PC-9 (cell line): ENCODE data around the gene DOCK4. TPM values are rescaled to one million over a fixed set of nuclear protein-coding genes. Genes with fewer than 3 reads are reported as not detected.

Source experiments
- BruUV-seq: library from RNA; stranded (reverse); fragments of 400-500 nt; replicated peaks from 2 replicates; lab custom pipeline; 2021; lab: Mats Ljungman, UMichigan
- CTCF ChIA-PET: fragments of 300-600 bp; sonication (Branson Sonifier 250); formaldehyde crosslinking; loops from one replicate; lab custom pipeline; 2022; ENCODE audit warnings: antibody characterized with exemption; lab: Charles Lee
- POLR2A ChIA-PET: fragments of 300-600 bp; sonication (Branson Sonifier 250); formaldehyde crosslinking; loops from one replicate; lab custom pipeline; 2022; ENCODE audit warnings: antibody characterized with exemption; ENCODE audit not compliant: unreplicated experiment; lab: Charles Lee
- DNase-seq, 2 experiments: peaks; one replicate each; pipeline versions ENCODE4 v3.0.0 to v3.0.0-alpha.2; 2015 to 2022; ENCODE audit warnings: mixed read lengths in 1 of 2
- H2AFZ ChIP-seq: fragments of 200-600 bp; sonication (generic); 2 replicates; pipeline ENCODE4 v1.8.1; 2017; ENCODE audit warnings: antibody characterized with exemption
- H3F3A ChIP-seq: fragments of 200-600 bp; sonication (generic); 2 replicates; pipeline ENCODE4 v1.8.1; 2017; ENCODE audit warnings: antibody characterized with exemption, mild to moderate bottlenecking, low read depth; ENCODE audit not compliant: insufficient read depth
- H3K27ac ChIP-seq: fragments of 200-600 bp; sonication (generic); 2 replicates; pipeline ENCODE4 v1.6.1; 2016; ENCODE audit warnings: mixed run types
- H3K27me3 ChIP-seq: fragments of 200-600 bp; sonication (generic); 2 replicates; pipeline ENCODE4 v1.6.1; 2016; ENCODE audit warnings: low read depth, mixed run types; ENCODE audit not compliant: insufficient read depth
- H3K36me3 ChIP-seq: fragments of 200-600 bp; sonication (generic); 2 replicates; pipeline ENCODE4 v1.6.1; 2016; ENCODE audit warnings: low read depth, mixed run types
- H3K4me1 ChIP-seq: fragments of 200-600 bp; sonication (generic); replicated peaks from 2 replicates; pipeline ENCODE4 v1.6.1; 2016; ENCODE audit warnings: mixed run types; ENCODE audit not compliant: insufficient read depth
- H3K4me2 ChIP-seq: fragments of 200-600 bp; sonication (generic); 2 replicates; pipeline ENCODE4 v1.6.1; 2017; ENCODE audit warnings: mixed run types
- H3K4me3 ChIP-seq: fragments of 200-600 bp; sonication (generic); 2 replicates; pipeline ENCODE4 v1.6.1; 2016; ENCODE audit warnings: mixed run types
- H3K79me2 ChIP-seq: fragments of 200-600 bp; sonication (generic); 2 replicates; pipeline ENCODE4 v1.6.1; 2017; ENCODE audit warnings: low read depth, mixed run types
- H3K9me2 ChIP-seq: fragments of 200-600 bp; sonication (generic); 2 replicates; pipeline ENCODE4 v1.8.1; 2017; ENCODE audit warnings: mild to moderate bottlenecking; ENCODE audit not compliant: insufficient read depth
- H3K9me3 ChIP-seq: fragments of 200-600 bp; sonication (generic); 2 replicates; pipeline ENCODE4 v1.8.1; 2016; ENCODE audit warnings: low read depth; ENCODE audit not compliant: insufficient read depth
- H4K20me1 ChIP-seq: fragments of 200-600 bp; sonication (generic); 2 replicates; pipeline ENCODE4 v1.8.1; 2017; ENCODE audit not compliant: insufficient read depth
- CTCF ChIP-seq: fragments of 200-600 bp; sonication (generic); conservative IDR thresholded peaks from 2 replicates; pipeline ENCODE4 v1.6.1; 2017; ENCODE audit warnings: mixed run types, antibody characterized with exemption, mild to moderate bottlenecking, moderate library complexity
- EZH2 ChIP-seq: fragments of 200-600 bp; sonication (generic); IDR thresholded peaks from 2 replicates; pipeline ENCODE4 v1.8.0; 2017; ENCODE audit warnings: antibody characterized with exemption, low read depth
- intact Hi-C: fragments of 100-400 bp; cut with micrococcal nuclease; formaldehyde crosslinking; loops from one replicate; pipeline ENCODE4 v1.10.0; 2022; ENCODE audit not compliant: unreplicated experiment
- total RNA-seq: library from RNA; stranded (reverse); gene quantifications from 2 replicates; pipeline ENCODE4 v1.2.3, GENCODE V29; 2021

DOCK4 gene
- total RNA-seq, 1 experiment from 2014 or later, result 0.98 TPM

DNA sequence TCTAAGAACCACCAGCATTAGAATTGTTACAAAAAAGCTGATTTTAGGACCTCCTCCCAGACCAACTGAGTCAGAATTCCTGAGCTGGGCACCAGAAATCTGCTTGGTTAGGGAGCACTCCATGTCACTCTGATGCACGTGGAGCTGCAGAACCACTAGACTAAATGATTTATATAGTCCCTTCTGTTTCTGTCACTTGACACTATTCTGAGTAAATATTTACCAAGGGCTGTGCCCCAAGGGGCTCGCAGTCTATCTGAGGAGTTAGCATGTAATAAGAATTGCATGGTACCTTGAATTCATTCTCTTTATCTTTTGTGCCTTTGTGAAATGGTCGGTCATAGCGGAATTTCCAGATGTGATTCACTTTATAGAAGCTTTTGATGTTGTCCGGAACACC, 447.9 kb downstream of the DOCK4 start:
- no peaks in the 10 kb centered on the region for H3K79me2 ChIP-seq
- no peaks in the 10 kb centered on the region for H4K20me1 ChIP-seq
- no peaks in the 10 kb centered on the region for H3K36me3 ChIP-seq
- intact Hi-C loops, result no loop called here
- H3K4me3 ChIP-seq, result no peak overlapping the region
- H3F3A ChIP-seq, result no peaks in the 10 kb centered on the region
- DNase-seq, result no peak
- H3K27me3 ChIP-seq, result no peaks in the 10 kb centered on the region
- H2AFZ ChIP-seq, result no peak overlapping the region
- CTCF ChIA-PET, result no interaction called here
- no peaks in the 10 kb centered on the region for H3K4me1 ChIP-seq
- no peak overlapping the region for H3K4me2 ChIP-seq
- H3K27ac ChIP-seq, result no peak overlapping the region
- H3K9me2 ChIP-seq, result no peaks in the 10 kb centered on the region
- no TSS peak for BruUV-seq
- TF ChIP-seq EZH2 (no peak), CTCF (no peak)
- POLR2A ChIA-PET, result no interaction called here
- no peaks in the 10 kb centered on the region for H3K9me3 ChIP-seq

GRCh38 chr7:111756687-111757178, 449.5 kb downstream of the DOCK4 start:
- H3K36me3 ChIP-seq, result no peaks in the 10 kb centered on the region

DNA sequence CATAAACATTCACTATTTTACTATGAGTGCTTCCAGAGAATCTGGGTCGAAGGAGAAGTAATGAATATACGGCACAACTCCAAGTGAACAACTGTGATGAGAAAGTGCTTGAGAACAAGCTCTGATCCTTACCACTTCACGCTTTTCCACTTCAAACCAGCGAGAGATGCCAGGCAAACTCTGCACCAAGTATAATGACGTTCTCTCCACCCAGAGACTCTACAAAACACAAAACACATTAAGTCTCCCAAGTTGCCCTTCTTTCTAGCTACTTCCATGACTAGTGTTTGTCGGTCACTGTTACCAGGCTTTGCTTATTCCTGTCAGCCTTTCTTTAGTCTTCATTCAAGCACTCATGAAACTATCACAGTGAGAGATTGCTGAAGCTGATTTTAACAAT, 450.8 kb downstream of the DOCK4 start:
- BruUV-seq, result no TSS peak
- no peak for TF ChIP-seq EZH2
- no peak for TF ChIP-seq CTCF
- H3K9me3 ChIP-seq, result no peaks in the 10 kb centered on the region
- H2AFZ ChIP-seq, result no peak overlapping the region
- DNase-seq, result no peak
- no peaks in the 10 kb centered on the region for H3K79me2 ChIP-seq
- H3K27me3 ChIP-seq, result no peaks in the 10 kb centered on the region
- no peak overlapping the region for H3K4me3 ChIP-seq
- CTCF ChIA-PET, result no interaction called here
- H3K27ac ChIP-seq, result no peak overlapping the region
- intact Hi-C loops, result no loop called here
- H3K9me2 ChIP-seq, result no peaks in the 10 kb centered on the region
- no peak overlapping the region for H3K4me2 ChIP-seq
- no peaks in the 10 kb centered on the region for H4K20me1 ChIP-seq
- POLR2A ChIA-PET, result no interaction called here
- H3F3A ChIP-seq, result peaks cover 5% of the 10 kb centered on the region
- no peaks in the 10 kb centered on the region for H3K36me3 ChIP-seq
- H3K4me1 ChIP-seq, result peaks cover 9% of the 10 kb centered on the region; the same call in 1 of the 2 replicates

More at GRCh38 chr7:111756687-111757178, 449.5 kb downstream of the DOCK4 start:
- no peaks in the 10 kb centered on the region for H3K27me3 ChIP-seq
- CTCF ChIA-PET, result no interaction called here
- BruUV-seq, result no TSS peak
- no peak overlapping the region for H3K4me2 ChIP-seq
- no peak overlapping the region for H3K4me3 ChIP-seq
- no peaks in the 10 kb centered on the region for H3K9me2 ChIP-seq
- POLR2A ChIA-PET, result no interaction called here
- no peak overlapping the region for H2AFZ ChIP-seq
- H4K20me1 ChIP-seq, result no peaks in the 10 kb centered on the region
- H3K9me3 ChIP-seq, result no peaks in the 10 kb centered on the region
- no peak for DNase-seq
- TF ChIP-seq CTCF (no peak), EZH2 (no peak)
- intact Hi-C loops, result no loop called here
- no peaks in the 10 kb centered on the region for H3K4me1 ChIP-seq
- H3K79me2 ChIP-seq, result no peaks in the 10 kb centered on the region
- no peak overlapping the region for H3K27ac ChIP-seq
- no peaks in the 10 kb centered on the region for H3F3A ChIP-seq
